Coronary artery (tissue), 2 donors: ENCODE data around the gene CASP7.
"Not testable (repeated sequence)": the region's sequence is repeated elsewhere in the genome, so short reads cannot be mapped to it uniquely, and the experiment has no call there.

Experiments used
- DNase-seq: peaks from one replicate; pipeline ENCODE4 v3.0.0-alpha.2; 2017; ENCODE audit warnings: low spot score
- H3K27ac ChIP-seq, 2 donors: fragments of 200-600 bp; sonication (generic); one replicate each; pipeline ENCODE4 v1.5.1; 2016 to 2019
- H3K4me3 ChIP-seq: fragments of 200-600 bp; sonication (generic); 2 replicates; pipeline ENCODE4 v1.5.1; 2016; ENCODE audit warnings: mild to moderate bottlenecking, moderate library complexity
- CTCF ChIP-seq: fragments of 200-600 bp; sonication (generic); IDR thresholded peaks from one replicate; pipeline ENCODE4 v1.5.1; 2019; ENCODE audit warnings: antibody characterized with exemption

Gene CASP7

GRCh38 chr10:113651898-113652297 is 27.8 kb upstream of the CASP7 start:
- Histone ChIP-seq H3K4me3 (no peak overlapping the region), H3K27ac (no peak overlapping the region)
- no peak for TF ChIP-seq CTCF
- no peak for DNase-seq

- H3K4me3 ChIP-seq, H3K27ac ChIP-seq, DNase-seq: not testable (repeated sequence)
Measured at GRCh38 chr10:113652456-113652855, 27.3 kb upstream of the CASP7 start.

GRCh38 chr10:113656896-113657295 is 22.8 kb upstream of the CASP7 start:
- no peak for DNase-seq
- H3K27ac ChIP-seq, result no peak overlapping the region
- TF ChIP-seq CTCF, result no peak
- no peak overlapping the region for H3K4me3 ChIP-seq

- no peak for TF ChIP-seq CTCF
- Histone ChIP-seq H3K4me3 (no peak overlapping the region), H3K27ac (no peak overlapping the region)
- DNase-seq, result no peak
Measured at GRCh38 chr10:113657544-113657943, 22.2 kb upstream of the CASP7 start.

DNA sequence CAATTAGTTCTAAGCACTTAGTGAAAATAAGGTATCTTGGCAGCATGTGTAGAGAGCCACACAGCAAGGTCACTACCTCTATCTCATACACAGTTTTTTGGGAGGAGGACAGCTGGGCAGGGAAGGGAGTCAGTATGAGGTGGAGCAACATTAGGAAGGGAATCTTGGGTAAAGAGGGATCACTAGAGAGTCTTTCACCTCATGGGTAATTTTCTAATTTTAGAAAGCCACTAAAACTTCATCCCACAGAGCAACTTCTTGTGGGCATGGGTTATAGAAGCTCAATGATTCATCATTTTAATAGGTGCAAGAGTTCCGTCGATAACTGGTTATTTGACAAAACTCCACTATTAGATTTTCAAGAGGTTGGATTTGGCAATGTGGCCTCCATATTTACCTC is 18.4 kb upstream of the CASP7 start:
- TF ChIP-seq CTCF, result no peak
- H3K4me3 ChIP-seq, result no peak overlapping the region
- DNase-seq, result no peak
- no peak overlapping the region for H3K27ac ChIP-seq

DNA sequence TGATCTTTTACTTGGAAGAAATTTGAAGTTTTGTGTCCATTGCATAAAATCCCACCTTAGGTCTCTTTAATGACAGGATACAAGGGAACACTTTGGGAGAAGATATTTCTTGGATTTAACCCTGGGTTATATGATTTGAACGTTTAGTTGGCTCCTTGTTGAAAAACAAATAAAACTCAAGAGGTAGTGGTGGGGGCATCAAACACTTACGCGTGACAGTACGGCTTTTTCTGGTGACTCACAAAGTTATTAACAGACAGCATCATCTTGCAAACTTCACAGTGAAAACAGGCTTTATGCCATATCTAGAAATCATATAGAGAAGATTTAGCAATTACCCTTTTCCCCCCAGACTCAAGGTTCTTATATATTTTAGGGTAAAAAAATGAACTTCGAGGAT is 16.6 kb upstream of the CASP7 start:
- no peak for DNase-seq
- Histone ChIP-seq H3K27ac (no peak overlapping the region), H3K4me3 (no peak overlapping the region)
- TF ChIP-seq CTCF, result no peak

GRCh38 chr10:113663908-113664307 is 15.8 kb upstream of the CASP7 start, which contains the start of gene NRAP:
NRAP (minus strand) TSS chr10:113664041; CDS start chr10:113663882, 159 bp downstream.
- Histone ChIP-seq H3K27ac (no peak within 1 kb of the TSS), H3K4me3 (no peak within 1 kb of the TSS)
- TF ChIP-seq CTCF, result no peak
- DNase-seq, result no peak

GRCh38 chr10:113665352-113665751 is 14.4 kb upstream of the CASP7 start:
- no peak overlapping the region for H3K4me3 ChIP-seq
- no peak for DNase-seq
- no peak for TF ChIP-seq CTCF

More at GRCh38 chr10:113665352-113665751, 14.4 kb upstream of the CASP7 start:
- no peak overlapping the region for H3K27ac ChIP-seq
